ENCODE measurements around the gene FBXO47.
"Not testable (repeated sequence)": the region's sequence is repeated elsewhere in the genome, so short reads cannot be mapped to it uniquely, and the experiment has no call there.

DNA sequence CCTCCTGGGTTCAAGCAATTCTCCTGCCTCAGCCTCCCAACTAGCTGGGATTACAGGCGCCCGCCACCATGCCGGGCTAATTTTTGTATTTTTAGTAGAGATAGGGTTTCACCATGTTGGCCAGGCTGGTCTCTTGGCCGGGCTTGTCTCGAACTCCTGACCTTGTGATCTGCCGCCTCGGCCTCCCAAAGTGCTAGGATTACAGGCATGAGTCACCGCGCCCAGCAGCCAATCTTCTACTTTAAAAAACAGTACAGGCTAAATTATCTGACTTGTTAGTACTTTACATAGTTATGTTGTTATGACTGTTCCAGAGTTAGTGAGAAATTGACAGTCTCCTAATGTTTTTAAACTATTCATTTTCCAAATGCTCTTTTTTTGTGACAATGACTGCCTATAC is 33.2 kb downstream of the FBXO47 start:
- not testable (repeated sequence) for TF ChIP-seq EP300, POLR2A (IDR thresholded peaks at IDR 0.05)
- TF ChIP-seq, protein P1, sequence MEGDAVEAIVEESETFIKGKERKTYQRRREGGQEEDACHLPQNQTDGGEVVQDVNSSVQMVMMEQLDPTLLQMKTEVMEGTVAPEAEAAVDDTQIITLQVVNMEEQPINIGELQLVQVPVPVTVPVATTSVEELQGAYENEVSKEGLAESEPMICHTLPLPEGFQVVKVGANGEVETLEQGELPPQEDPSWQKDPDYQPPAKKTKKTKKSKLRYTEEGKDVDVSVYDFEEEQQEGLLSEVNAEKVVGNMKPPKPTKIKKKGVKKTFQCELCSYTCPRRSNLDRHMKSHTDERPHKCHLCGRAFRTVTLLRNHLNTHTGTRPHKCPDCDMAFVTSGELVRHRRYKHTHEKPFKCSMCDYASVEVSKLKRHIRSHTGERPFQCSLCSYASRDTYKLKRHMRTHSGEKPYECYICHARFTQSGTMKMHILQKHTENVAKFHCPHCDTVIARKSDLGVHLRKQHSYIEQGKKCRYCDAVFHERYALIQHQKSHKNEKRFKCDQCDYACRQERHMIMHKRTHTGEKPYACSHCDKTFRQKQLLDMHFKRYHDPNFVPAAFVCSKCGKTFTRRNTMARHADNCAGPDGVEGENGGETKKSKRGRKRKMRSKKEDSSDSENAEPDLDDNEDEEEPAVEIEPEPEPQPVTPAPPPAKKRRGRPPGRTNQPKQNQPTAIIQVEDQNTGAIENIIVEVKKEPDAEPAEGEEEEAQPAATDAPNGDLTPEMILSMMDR (IDR thresholded peaks at IDR 0.05): not testable (repeated sequence)

Data from upper lobe of left lung (tissue), 4 donors.